WTC11 (cell line): Measurements from ENCODE around the gene TULP3. TPM values are rescaled to one million over a fixed set of nuclear protein-coding genes. Genes with fewer than 3 reads are reported as not detected.

Source experiments
- ATAC-seq: fragments of 200-7000 bp; cut with Tn5 transposase; 2 replicates; pipeline ENCODE4 v1.10.0; 2021; ENCODE audit warnings: mild to moderate bottlenecking, moderate library complexity
- CTCF ChIA-PET: fragments of 300-600 bp; sonication (Branson Sonifier 250); formaldehyde crosslinking; loops from one replicate; lab custom pipeline; 2021; ENCODE audit warnings: antibody characterized with exemption; lab: Charles Lee
- POLR2A ChIA-PET: fragments of 350-600 bp; sonication (Branson Sonifier 250); formaldehyde crosslinking; loops from one replicate; lab custom pipeline; 2021; ENCODE audit warnings: antibody characterized with exemption; lab: Charles Lee
- DNase-seq: peaks from one replicate; pipeline ENCODE4 v3.0.0; 2021; ENCODE audit warnings: low spot score
- H3K27ac Mint-ChIP-seq: 2 replicates; pipeline ENCODE4 v1.8.0; 2021; ENCODE audit warnings: mixed read lengths
- H3K27me3 Mint-ChIP-seq: 2 replicates; pipeline ENCODE4 v1.8.0; 2021; ENCODE audit warnings: low read depth, mild to moderate bottlenecking, moderate library complexity, mixed read lengths
- H3K36me3 Mint-ChIP-seq: 2 replicates; pipeline ENCODE4 v1.8.0; 2021; ENCODE audit warnings: mixed read lengths
- H3K4me1 Mint-ChIP-seq: 2 replicates; pipeline ENCODE4 v1.8.0; 2022; ENCODE audit warnings: mixed read lengths
- H3K4me3 Mint-ChIP-seq: 2 replicates; pipeline ENCODE4 v1.8.0; 2021; ENCODE audit warnings: mild to moderate bottlenecking, moderate library complexity, mixed read lengths
- H3K9me3 Mint-ChIP-seq: 2 replicates; pipeline ENCODE4 v1.8.0; 2021; ENCODE audit warnings: mixed read lengths
- AR ChIP-seq: fragments of 250-450 bp; sonication (Bioruptor Pico); IDR thresholded peaks from 2 replicates; pipeline ENCODE4 v1.9.0; 2021; ENCODE audit warnings: mild to moderate bottlenecking
- ATF2 ChIP-seq: sonication (generic); formaldehyde crosslinking; IDR thresholded peaks from 2 replicates; pipeline ENCODE4 v1.8.1; 2022; ENCODE audit warnings: low read depth, missing genetic modification reagents, borderline replicate concordance
- ELF4 ChIP-seq: sonication (generic); formaldehyde crosslinking; IDR thresholded peaks from 2 replicates; pipeline ENCODE4 v1.8.1; 2022; ENCODE audit warnings: low read depth, mild to moderate bottlenecking, moderate library complexity, missing genetic modification reagents
- ESRRA ChIP-seq: sonication (generic); formaldehyde crosslinking; IDR thresholded peaks from 2 replicates; pipeline ENCODE4 v1.8.1; 2022; ENCODE audit warnings: mild to moderate bottlenecking, missing genetic modification reagents, borderline replicate concordance
- ETV6 ChIP-seq: sonication (generic); formaldehyde crosslinking; IDR thresholded peaks from 2 replicates; pipeline ENCODE4 v1.8.1; 2022; ENCODE audit warnings: mild to moderate bottlenecking, missing genetic modification reagents
- GTF2I ChIP-seq: fragments of 250-450 bp; sonication (Bioruptor Pico); conservative IDR thresholded peaks from 2 replicates; pipeline ENCODE4 v1.4.0; 2021; ENCODE audit warnings: mild to moderate bottlenecking
- HMGA2 ChIP-seq: fragments of 250-450 bp; sonication (Bioruptor Pico); IDR thresholded peaks from 2 replicates; pipeline ENCODE4 v1.4.0; 2021; ENCODE audit warnings: mild to moderate bottlenecking, moderate library complexity
- JAZF1 ChIP-seq: fragments of 250-450 bp; sonication (Bioruptor Pico); IDR thresholded peaks from 2 replicates; pipeline ENCODE4 v1.9.0; 2021; ENCODE audit warnings: moderate library complexity, mild to moderate bottlenecking, inconsistent platforms
- MAX ChIP-seq: sonication (generic); formaldehyde crosslinking; IDR thresholded peaks from 2 replicates; pipeline ENCODE4 v1.8.0; 2022; ENCODE audit warnings: mild to moderate bottlenecking, missing genetic modification reagents
- MLX ChIP-seq: sonication (generic); formaldehyde crosslinking; IDR thresholded peaks from 2 replicates; pipeline ENCODE4 v1.8.1; 2023; ENCODE audit warnings: mild to moderate bottlenecking, missing genetic modification reagents, moderate library complexity
- NR1H2 ChIP-seq: sonication (generic); formaldehyde crosslinking; IDR thresholded peaks from 2 replicates; pipeline ENCODE4 v1.9.0; 2021; ENCODE audit warnings: mild to moderate bottlenecking, moderate library complexity, missing genetic modification reagents
- PREB ChIP-seq: sonication (generic); formaldehyde crosslinking; IDR thresholded peaks from 2 replicates; pipeline ENCODE4 v1.8.1; 2022; ENCODE audit warnings: mild to moderate bottlenecking, missing genetic modification reagents, moderate library complexity, borderline replicate concordance
- PRRX2 ChIP-seq: fragments of 250-450 bp; sonication (Bioruptor Pico); IDR thresholded peaks from 2 replicates; pipeline ENCODE4 v1.8.0; 2021; ENCODE audit warnings: mild to moderate bottlenecking
- RELA ChIP-seq: sonication (generic); formaldehyde crosslinking; IDR thresholded peaks from 2 replicates; pipeline ENCODE4 v1.8.1; 2022; ENCODE audit warnings: missing genetic modification reagents, mild to moderate bottlenecking, borderline replicate concordance
- SOX15 ChIP-seq: fragments of 250-450 bp; sonication (Bioruptor Pico); IDR thresholded peaks from 2 replicates; pipeline ENCODE4 v1.9.0; 2021; ENCODE audit warnings: mild to moderate bottlenecking
- ZMAT4 ChIP-seq: fragments of 250-450 bp; sonication (Bioruptor Pico); IDR thresholded peaks from 2 replicates; pipeline ENCODE4 v1.9.0; 2021; ENCODE audit warnings: mild to moderate bottlenecking
- ZNF121 ChIP-seq: sonication (generic); formaldehyde crosslinking; IDR thresholded peaks from 2 replicates; pipeline ENCODE4 v1.8.0; 2023; ENCODE audit warnings: missing genetic modification reagents
- ZNF263 ChIP-seq: sonication (generic); formaldehyde crosslinking; IDR thresholded peaks from 2 replicates; pipeline ENCODE4 v1.8.1; 2022; ENCODE audit warnings: low read depth, mild to moderate bottlenecking, moderate library complexity, missing genetic modification reagents
- ZNF281 ChIP-seq: sonication (generic); formaldehyde crosslinking; IDR thresholded peaks from 2 replicates; pipeline ENCODE4 v1.8.0; 2023; ENCODE audit warnings: mild to moderate bottlenecking, missing genetic modification reagents
- ZNF317 ChIP-seq: sonication (generic); formaldehyde crosslinking; IDR thresholded peaks from 2 replicates; pipeline ENCODE4 v1.8.1; 2023; ENCODE audit warnings: low read depth, mild to moderate bottlenecking, moderate library complexity, missing genetic modification reagents, borderline replicate concordance
- ZNF423 ChIP-seq: fragments of 250-450 bp; sonication (Bioruptor Pico); IDR thresholded peaks from 2 replicates; pipeline ENCODE4 v2.1.2; 2022; ENCODE audit warnings: mild to moderate bottlenecking, moderate library complexity
- total RNA-seq: library from RNA; stranded (reverse); gene quantifications from 3 replicates; pipeline ENCODE4 v1.2.3, GENCODE V29; 2021

TULP3 gene
- total RNA-seq, 1 experiment from 2014 or later = 17.4 TPM

GRCh38 chr12:2858334-2858733 is 32.4 kb upstream of the TULP3 start:
- no peak for ATAC-seq
- H3K4me1 Mint-ChIP-seq = peaks cover 3% of the 10 kb centered on the region; the same call in 1 of the 2 replicates
- H3K4me3 Mint-ChIP-seq = no peak overlapping the region
- H3K36me3 Mint-ChIP-seq = peaks cover 41% of the 10 kb centered on the region
- DNase-seq = no peak
- no peak for TF ChIP-seq ZNF423
- no peak for TF ChIP-seq JAZF1 (CRISPR knock-in tag)
- TF ChIP-seq RELA (CRISPR knock-in tag) = no peak
- no peak for TF ChIP-seq ZMAT4 (CRISPR knock-in tag)
- no peak for TF ChIP-seq PREB
- TF ChIP-seq NR1H2 (CRISPR knock-in tag) = no peak
- no peak for TF ChIP-seq ESRRA (CRISPR knock-in tag)
- TF ChIP-seq ZNF317 (CRISPR knock-in tag) = no peak
- no peak for TF ChIP-seq ZNF121 (CRISPR knock-in tag)
- TF ChIP-seq ZNF281 (CRISPR knock-in tag) = no peak
- no peak for TF ChIP-seq GTF2I
- TF ChIP-seq, all 79 proteins: peak for 0
- ChIA-PET POLR2A (interaction anchor here (0.7 to 1.1 kb wide), 2 partner anchors 19 to 33 kb away, joined by 3 to 4 read pairs; partner anchors contain the start of genes FOXM1 and RHNO1), CTCF (interaction anchor here (0.8 to 4.2 kb wide), 4 partner anchors 13 to 183 kb away, joined by 5 to 24 read pairs (median 8); no protein-coding TSS in a partner anchor)
- H3K9me3 Mint-ChIP-seq = no peaks in the 10 kb centered on the region
- no peak overlapping the region for H3K27ac Mint-ChIP-seq
- no peaks in the 10 kb centered on the region; the same call in 1 of the 2 replicates for H3K27me3 Mint-ChIP-seq

- peaks cover 47% of the 10 kb centered on the region for H3K36me3 Mint-ChIP-seq
- H3K27ac Mint-ChIP-seq = no peak overlapping the region
- no peak overlapping the region for H3K4me3 Mint-ChIP-seq
- TF ChIP-seq ETV6 (CRISPR knock-in tag) (no peak), ATF2 (CRISPR knock-in tag) (no peak), PREB (no peak), MLX (CRISPR knock-in tag) (no peak), AR (CRISPR knock-in tag) (no peak), PRRX2 (CRISPR knock-in tag) (no peak), SOX15 (CRISPR knock-in tag) (no peak), ELF4 (CRISPR knock-in tag) (no peak), ZNF263 (CRISPR knock-in tag) (no peak), MAX (CRISPR knock-in tag) (no peak), HMGA2 (CRISPR knock-in tag) (no peak)
- TF ChIP-seq, all 79 proteins: peak for 0
- Mint-ChIP-seq H3K9me3 (no peaks in the 10 kb centered on the region), H3K27me3 (no peaks in the 10 kb centered on the region; the same call in 1 of the 2 replicates), H3K4me1 (peaks cover 3% of the 10 kb centered on the region; the same call in 1 of the 2 replicates)
- CTCF ChIA-PET = interaction anchor here (0.8 to 4.2 kb wide), 3 partner anchors 13 to 182 kb away, joined by 5 to 24 read pairs (median 11); no protein-coding TSS in a partner anchor
- DNase-seq (no peak), ATAC-seq (no peak)
- POLR2A ChIA-PET = no interaction called here
Observed at GRCh38 chr12:2858944-2859421, 31.7 kb upstream of the TULP3 start.
